Vagina (tissue), 2 donors: ENCODE results near the gene DNAI2. TPM values are rescaled to one million over a fixed set of nuclear protein-coding genes. Genes with fewer than 3 reads are reported as not detected.

ENCODE experiments used
- DNase-seq, 2 donors: peaks; one replicate each; pipeline ENCODE4 v3.0.0-alpha.2; 2017; ENCODE audit errors: extremely low spot score in 2 of 2
- H3K27ac ChIP-seq: fragments of 200-600 bp; sonication (generic); one replicate; pipeline ENCODE4 v1.5.1; 2019
- H3K27me3 ChIP-seq: fragments of 200-600 bp; sonication (generic); one replicate; pipeline ENCODE4 v1.5.1; 2019
- H3K36me3 ChIP-seq, 2 donors: fragments of 200-600 bp; sonication (generic); one replicate each; pipeline ENCODE4 v1.5.1; 2017 to 2019
- H3K4me1 ChIP-seq: fragments of 200-600 bp; sonication (generic); one replicate; pipeline ENCODE4 v1.5.1; 2019
- H3K4me3 ChIP-seq, 2 donors: fragments of 200-600 bp; sonication (generic); 1 replicate in 1 of 2; 2 replicates in 1 of 2; pipeline ENCODE4 v1.5.1; 2016 to 2019
- H3K9me3 ChIP-seq: fragments of 200-600 bp; sonication (generic); one replicate; pipeline ENCODE4 v1.5.1; 2019
- CTCF ChIP-seq, 3 experiments: fragments of 450-650 bp in 2 of 3; fragments of 200-600 bp in 1 of 3; sonication (generic) in 1 of 3; IDR thresholded peaks; one replicate each; pipeline ENCODE4 v1.5.1; 2017 to 2019; ENCODE audit warnings: antibody characterized with exemption in 3 of 3, mild to moderate bottlenecking in 2 of 3, moderate library complexity in 2 of 3
- POLR2A ChIP-seq, 2 donors: fragments of 450-650 bp; IDR thresholded peaks; one replicate each; pipeline ENCODE4 v1.6.1; 2017; ENCODE audit warnings: antibody characterized with exemption in 2 of 2, mild to moderate bottlenecking in 2 of 2, moderate library complexity in 2 of 2
- POLR2AphosphoS5 ChIP-seq, 2 donors: sonication (generic); formaldehyde crosslinking; IDR thresholded peaks; one replicate each; pipeline ENCODE4 v1.9.0; 2017; ENCODE audit warnings: antibody characterized with exemption in 2 of 2, mild to moderate bottlenecking in 2 of 2, low read depth in 1 of 2; ENCODE audit not compliant: insufficient read depth in 1 of 2
- intact Hi-C: fragments of 100-400 bp; cut with DNase I; formaldehyde crosslinking; loops from one replicate; pipeline ENCODE4 v1.15.1; 2023
- total RNA-seq: library from RNA; depleted of rRNA; stranded (reverse); fragments of >200 nt; gene quantifications from one replicate; pipeline ENCODE4 v1.2.3, GENCODE V29; 2016

Gene DNAI2
- total RNA-seq, 1 donor from 2014 or later = not detected

GRCh38 chr17:74329378-74329777 is 55.3 kb downstream of the DNAI2 start:
- H3K36me3 ChIP-seq = no peaks in the 10 kb centered on the region
- no peak overlapping the region for H3K4me3 ChIP-seq
- no peaks in the 10 kb centered on the region for H3K27me3 ChIP-seq
- TF ChIP-seq POLR2A (IDR thresholded peaks at IDR 0.05) (no peak), POLR2AphosphoS5 (IDR thresholded peaks at IDR 0.05; ENCODE audit: insufficient read depth in 1 of 2, low read depth in 1 of 2) (no peak), CTCF (IDR thresholded peaks at IDR 0.05) (no peak)
- H3K4me1 ChIP-seq = peaks cover 20% of the 10 kb centered on the region
- intact Hi-C loops = no loop called here
- no peak overlapping the region for H3K27ac ChIP-seq
- DNase-seq = no peak
- no peaks in the 10 kb centered on the region for H3K9me3 ChIP-seq

- H3K4me1 ChIP-seq = peaks cover 17% of the 10 kb centered on the region
- no peaks in the 10 kb centered on the region for H3K9me3 ChIP-seq
- no peak for TF ChIP-seq CTCF (IDR thresholded peaks at IDR 0.05)
- no peak for TF ChIP-seq POLR2A (IDR thresholded peaks at IDR 0.05)
- no peak for TF ChIP-seq POLR2AphosphoS5 (IDR thresholded peaks at IDR 0.05; ENCODE audit: insufficient read depth in 1 of 2, low read depth in 1 of 2)
- no peak for DNase-seq
- intact Hi-C loops = no loop called here
- H3K27ac ChIP-seq = no peak overlapping the region
- H3K4me3 ChIP-seq = no peak overlapping the region
- H3K27me3 ChIP-seq = no peaks in the 10 kb centered on the region
- no peaks in the 10 kb centered on the region for H3K36me3 ChIP-seq
Measured at GRCh38 chr17:74330446-74330845, 56.4 kb downstream of the DNAI2 start.

GRCh38 chr17:74332017-74332650 is 58.1 kb downstream of the DNAI2 start:
- intact Hi-C loops = no loop called here
- Histone ChIP-seq H3K4me1 (peaks cover under 1% of the 10 kb centered on the region), H3K36me3 (no peaks in the 10 kb centered on the region), H3K27ac (no peak overlapping the region), H3K9me3 (no peaks in the 10 kb centered on the region), H3K27me3 (no peaks in the 10 kb centered on the region), H3K4me3 (no peak overlapping the region)
- no peak for DNase-seq
- TF ChIP-seq CTCF (IDR thresholded peaks at IDR 0.05) = no peak

- DNase-seq = no peak
- Histone ChIP-seq H3K4me1 (no peaks in the 10 kb centered on the region), H3K27ac (no peak overlapping the region), H3K36me3 (no peaks in the 10 kb centered on the region), H3K9me3 (no peaks in the 10 kb centered on the region), H3K4me3 (no peak overlapping the region), H3K27me3 (no peaks in the 10 kb centered on the region)
- intact Hi-C loops = no loop called here
- TF ChIP-seq POLR2A (IDR thresholded peaks at IDR 0.05) (no peak), POLR2AphosphoS5 (IDR thresholded peaks at IDR 0.05; ENCODE audit: insufficient read depth in 1 of 2, low read depth in 1 of 2) (no peak), CTCF (IDR thresholded peaks at IDR 0.05) (no peak)
Measured at GRCh38 chr17:74332763-74333283, 58.8 kb downstream of the DNAI2 start.

GRCh38 chr17:74334393-74335039 is 60.5 kb downstream of the DNAI2 start:
- Histone ChIP-seq H3K4me1 (no peaks in the 10 kb centered on the region), H3K27ac (no peak overlapping the region), H3K9me3 (no peaks in the 10 kb centered on the region), H3K36me3 (no peaks in the 10 kb centered on the region), H3K27me3 (no peaks in the 10 kb centered on the region), H3K4me3 (no peak overlapping the region)
- no peak for DNase-seq
- TF ChIP-seq POLR2AphosphoS5 (IDR thresholded peaks at IDR 0.05; ENCODE audit: insufficient read depth in 1 of 2, low read depth in 1 of 2) (no peak), CTCF (IDR thresholded peaks at IDR 0.05) (no peak), POLR2A (IDR thresholded peaks at IDR 0.05) (no peak)
- intact Hi-C loops = no loop called here
